GM11168 (cell line): ENCODE results near the gene VDAC1.
"Not testable (repeated sequence)": the region's sequence is repeated elsewhere in the genome, so short reads cannot be mapped to it uniquely, and the experiment has no call there.

Experiments used
- in situ Hi-C: fragments of 300-500 bp; cut with MboI; formaldehyde crosslinking; loops from one replicate; pipeline ENCODE4 v1.12.0; 2022; ENCODE audit warnings: low sequenced_read_pairs; ENCODE audit not compliant: unreplicated experiment

Gene VDAC1

GRCh38 chr5:133996683-133997252 is 8.0 kb downstream of the VDAC1 start:
- in situ Hi-C loops, result no loop called here

GRCh38 chr5:133995883-133996563 is 8.8 kb downstream of the VDAC1 start:
- in situ Hi-C loops, result no loop called here

- in situ Hi-C loops, result no loop called here
Observed at GRCh38 chr5:133995341-133995740, 9.4 kb downstream of the VDAC1 start.

- in situ Hi-C loops, result no loop called here
Observed at GRCh38 chr5:133994990-133995333, 9.8 kb downstream of the VDAC1 start.

GRCh38 chr5:133994297-133994989 is 10.3 kb downstream of the VDAC1 start:
- in situ Hi-C loops, result no loop called here

GRCh38 chr5:133993185-133993936 is 11.4 kb downstream of the VDAC1 start:
- in situ Hi-C loops, result no loop called here

- in situ Hi-C loops, result no loop called here
Observed at GRCh38 chr5:133992429-133993155, 12.2 kb downstream of the VDAC1 start.

- in situ Hi-C loops, result no loop called here
Observed at GRCh38 chr5:133991171-133991910, 13.4 kb downstream of the VDAC1 start.

GRCh38 chr5:133990396-133990795 is 14.4 kb downstream of the VDAC1 start:
- in situ Hi-C loops, result no loop called here

GRCh38 chr5:133985540-133986180 is 19.1 kb downstream of the VDAC1 start:
- in situ Hi-C loops, result no loop called here

GRCh38 chr5:133983674-133984073 is 21.1 kb downstream of the VDAC1 start:
- in situ Hi-C loops, result no loop called here

GRCh38 chr5:133981714-133982113 is 23.1 kb downstream of the VDAC1 start:
- in situ Hi-C loops, result no loop called here

- in situ Hi-C loops, result no loop called here
Observed at GRCh38 chr5:133980652-133981051, 24.1 kb downstream of the VDAC1 start.

GRCh38 chr5:133978943-133979342 is 25.8 kb downstream of the VDAC1 start:
- in situ Hi-C loops, result no loop called here

- in situ Hi-C loops, result no loop called here
Observed at GRCh38 chr5:133977858-133978257, 26.9 kb downstream of the VDAC1 start.

GRCh38 chr5:133977161-133977787 is 27.5 kb downstream of the VDAC1 start:
- in situ Hi-C loops, result no loop called here

- in situ Hi-C loops, result not testable (repeated sequence)
Observed at GRCh38 chr5:133975546-133975945, 29.2 kb downstream of the VDAC1 start.

GRCh38 chr5:133974142-133974541 is 30.6 kb downstream of the VDAC1 start:
- in situ Hi-C loops, result no loop called here
